Thymus (tissue), 11 donors: ENCODE measurements around the gene BZW2. TPM values are rescaled to one million over a fixed set of nuclear protein-coding genes. Genes with fewer than 3 reads are reported as not detected.

Source experiments
- DNase-seq, 9 donors: peaks; one replicate each; pipeline ENCODE4 v3.0.0-alpha.2; 2013; ENCODE audit warnings: low spot score in 9 of 9, low read depth in 6 of 9, missing footprints in 1 of 9
- H3K27ac ChIP-seq, 2 donors: one replicate each; pipeline ENCODE4 v1.5.1; 2013; ENCODE audit warnings: control low read depth in 1 of 2, low read depth in 1 of 2, low read length in 1 of 2, mild to moderate bottlenecking in 1 of 2, moderate library complexity in 1 of 2
- H3K27me3 ChIP-seq, 2 donors: one replicate each; pipeline ENCODE4 v1.5.1; 2013; ENCODE audit warnings: low read length in 1 of 2; ENCODE audit not compliant: control insufficient read depth in 2 of 2, insufficient read depth in 1 of 2
- H3K36me3 ChIP-seq, 2 donors: one replicate each; pipeline ENCODE4 v1.5.1; 2013; ENCODE audit warnings: low read length in 1 of 2, mild to moderate bottlenecking in 1 of 2, moderate library complexity in 1 of 2; ENCODE audit not compliant: control insufficient read depth in 2 of 2, insufficient read depth in 2 of 2
- H3K4me1 ChIP-seq, 2 donors: one replicate each; pipeline ENCODE4 v1.5.1; 2013; ENCODE audit warnings: low read length in 2 of 2; ENCODE audit not compliant: control insufficient read depth in 2 of 2, insufficient read depth in 2 of 2
- H3K4me3 ChIP-seq, 2 donors: one replicate each; pipeline ENCODE4 v1.5.1; 2013; ENCODE audit warnings: low read length in 2 of 2, control low read depth in 1 of 2, mild to moderate bottlenecking in 1 of 2
- H3K9me3 ChIP-seq, 2 donors: one replicate each; pipeline ENCODE4 v1.5.1; 2013; ENCODE audit warnings: low read length in 1 of 2, mild to moderate bottlenecking in 1 of 2; ENCODE audit not compliant: control insufficient read depth in 2 of 2, insufficient read depth in 1 of 2
- WGBS: extraction: QIAGEN DNeasy Blood & Tissue Kit; methylation state at CpG from one replicate; pipeline ENCODE4 v1.1.7; 2013; 5-methylcytosine and 5-hydroxymethylcytosine counted together
- polyA plus RNA-seq: library from polyadenylated mRNA; stranded (reverse); fragments of 200-250 nt; gene quantifications from one replicate; pipeline ENCODE4 v1.2.3, GENCODE V29; 2013
- total RNA-seq: library from RNA; stranded (reverse); fragments of 120-200 nt; gene quantifications from one replicate; pipeline ENCODE4 v1.2.4, GENCODE V29; 2013
- donor health status: healthy.

BZW2 gene
- total and polyA plus RNA-seq, 2 donors, result 40.3 to 41.1 TPM

- peak in 5 of 9 donors; percentile 2 to 53 (median 17) for DNase-seq
- H3K36me3 ChIP-seq, result peaks cover 15 to 69% of the 10 kb centered on the region in 2 donors
- no peaks in the 10 kb centered on the region for H3K9me3 ChIP-seq
- H3K27me3 ChIP-seq, result no peaks in the 10 kb centered on the region
- 87% methylated on average over 4 of the region's 4 CpGs for WGBS
- H3K4me3 ChIP-seq, result no peak overlapping the region
- H3K27ac ChIP-seq, result no peak overlapping the region
- H3K4me1 ChIP-seq, result no peaks in the 10 kb centered on the region
Measured at GRCh38 chr7:16695621-16696237, 49.7 kb downstream of the BZW2 start.

GRCh38 chr7:16697507-16698199 is 51.7 kb downstream of the BZW2 start:
- no peak overlapping the region for H3K27ac ChIP-seq
- 97% methylated on average over 8 of the region's 8 CpGs for WGBS
- no peak for DNase-seq
- H3K4me1 ChIP-seq, result no peaks in the 10 kb centered on the region
- no peaks in the 10 kb centered on the region for H3K27me3 ChIP-seq
- H3K9me3 ChIP-seq, result no peaks in the 10 kb centered on the region
- no peak overlapping the region for H3K4me3 ChIP-seq
- peaks cover 15 to 67% of the 10 kb centered on the region in 2 donors for H3K36me3 ChIP-seq

- no peaks in the 10 kb centered on the region for H3K27me3 ChIP-seq
- 96% methylated on average over 3 of the region's 3 CpGs for WGBS
- no peak for DNase-seq
- no peaks in the 10 kb centered on the region for H3K4me1 ChIP-seq
- no peak overlapping the region for H3K4me3 ChIP-seq
- no peaks in the 10 kb centered on the region for H3K9me3 ChIP-seq
- peaks cover 15 to 63% of the 10 kb centered on the region in 2 donors for H3K36me3 ChIP-seq
- H3K27ac ChIP-seq, result no peak overlapping the region
Measured at GRCh38 chr7:16698200-16698905, 52.4 kb downstream of the BZW2 start.

GRCh38 chr7:16702441-16702840 is 56.5 kb downstream of the BZW2 start:
- H3K27ac ChIP-seq, result no peak overlapping the region
- H3K9me3 ChIP-seq, result no peaks in the 10 kb centered on the region
- H3K36me3 ChIP-seq, result peaks cover 11 to 48% of the 10 kb centered on the region in 2 donors
- no peaks in the 10 kb centered on the region for H3K27me3 ChIP-seq
- H3K4me3 ChIP-seq, result no peak overlapping the region
- DNase-seq, result no peak
- H3K4me1 ChIP-seq, result no peaks in the 10 kb centered on the region

GRCh38 chr7:16708511-16708910 is 62.5 kb downstream of the BZW2 start:
- Histone ChIP-seq H3K4me1 (no peaks in the 10 kb centered on the region), H3K27ac (no peak overlapping the region), H3K27me3 (no peaks in the 10 kb centered on the region), H3K36me3 (peaks cover 4 to 18% of the 10 kb centered on the region in 2 donors), H3K9me3 (no peaks in the 10 kb centered on the region), H3K4me3 (no peak overlapping the region)
- WGBS, result 98% methylated on average over 4 of the region's 4 CpGs
- DNase-seq, result no peak

GRCh38 chr7:16708980-16709379 is 63.0 kb downstream of the BZW2 start:
- no peaks in the 10 kb centered on the region for H3K4me1 ChIP-seq
- H3K27me3 ChIP-seq, result no peaks in the 10 kb centered on the region
- peaks cover 4 to 15% of the 10 kb centered on the region in 2 donors for H3K36me3 ChIP-seq
- DNase-seq, result no peak
- H3K27ac ChIP-seq, result no peak overlapping the region
- H3K9me3 ChIP-seq, result no peaks in the 10 kb centered on the region
- H3K4me3 ChIP-seq, result no peak overlapping the region
- WGBS, result 97% methylated on average over 3 of the region's 3 CpGs

- no peak for DNase-seq
- Histone ChIP-seq H3K4me1 (no peaks in the 10 kb centered on the region), H3K27ac (no peak overlapping the region), H3K9me3 (no peaks in the 10 kb centered on the region), H3K27me3 (no peaks in the 10 kb centered on the region), H3K4me3 (no peak overlapping the region), H3K36me3 (peaks cover 4 to 10% of the 10 kb centered on the region in 2 donors)
- 95% methylated on average over 4 of the region's 4 CpGs for WGBS
Measured at GRCh38 chr7:16710651-16711050, 64.7 kb downstream of the BZW2 start.

GRCh38 chr7:16711730-16712129 is 65.7 kb downstream of the BZW2 start:
- 93% methylated on average over 4 of the region's 4 CpGs for WGBS
- no peaks in the 10 kb centered on the region for H3K4me1 ChIP-seq

GRCh38 chr7:16712916-16713315 is 66.9 kb downstream of the BZW2 start:
- Histone ChIP-seq H3K9me3 (no peaks in the 10 kb centered on the region), H3K4me3 (no peak overlapping the region), H3K36me3 (peaks cover 0 to 4% of the 10 kb centered on the region in 2 donors), H3K27ac (no peak overlapping the region), H3K4me1 (no peaks in the 10 kb centered on the region), H3K27me3 (no peaks in the 10 kb centered on the region)
- no peak for DNase-seq
- WGBS, result 99% methylated on average over 4 of the region's 4 CpGs

More at GRCh38 chr7:16711730-16712129, 65.7 kb downstream of the BZW2 start:
- Histone ChIP-seq H3K4me3 (no peak overlapping the region), H3K36me3 (peaks cover 0 to 4% of the 10 kb centered on the region in 2 donors), H3K27ac (no peak overlapping the region), H3K27me3 (no peaks in the 10 kb centered on the region), H3K9me3 (no peaks in the 10 kb centered on the region)
- DNase-seq, result no peak
